Measurements from ENCODE around the gene SEC31A. TPM values are rescaled to one million over a fixed set of nuclear protein-coding genes. Genes with fewer than 3 reads are reported as not detected.
"Not testable (repeated sequence)": the region's sequence is repeated elsewhere in the genome, so short reads cannot be mapped to it uniquely, and the experiment has no call there.

The SEC31A gene, protein sequence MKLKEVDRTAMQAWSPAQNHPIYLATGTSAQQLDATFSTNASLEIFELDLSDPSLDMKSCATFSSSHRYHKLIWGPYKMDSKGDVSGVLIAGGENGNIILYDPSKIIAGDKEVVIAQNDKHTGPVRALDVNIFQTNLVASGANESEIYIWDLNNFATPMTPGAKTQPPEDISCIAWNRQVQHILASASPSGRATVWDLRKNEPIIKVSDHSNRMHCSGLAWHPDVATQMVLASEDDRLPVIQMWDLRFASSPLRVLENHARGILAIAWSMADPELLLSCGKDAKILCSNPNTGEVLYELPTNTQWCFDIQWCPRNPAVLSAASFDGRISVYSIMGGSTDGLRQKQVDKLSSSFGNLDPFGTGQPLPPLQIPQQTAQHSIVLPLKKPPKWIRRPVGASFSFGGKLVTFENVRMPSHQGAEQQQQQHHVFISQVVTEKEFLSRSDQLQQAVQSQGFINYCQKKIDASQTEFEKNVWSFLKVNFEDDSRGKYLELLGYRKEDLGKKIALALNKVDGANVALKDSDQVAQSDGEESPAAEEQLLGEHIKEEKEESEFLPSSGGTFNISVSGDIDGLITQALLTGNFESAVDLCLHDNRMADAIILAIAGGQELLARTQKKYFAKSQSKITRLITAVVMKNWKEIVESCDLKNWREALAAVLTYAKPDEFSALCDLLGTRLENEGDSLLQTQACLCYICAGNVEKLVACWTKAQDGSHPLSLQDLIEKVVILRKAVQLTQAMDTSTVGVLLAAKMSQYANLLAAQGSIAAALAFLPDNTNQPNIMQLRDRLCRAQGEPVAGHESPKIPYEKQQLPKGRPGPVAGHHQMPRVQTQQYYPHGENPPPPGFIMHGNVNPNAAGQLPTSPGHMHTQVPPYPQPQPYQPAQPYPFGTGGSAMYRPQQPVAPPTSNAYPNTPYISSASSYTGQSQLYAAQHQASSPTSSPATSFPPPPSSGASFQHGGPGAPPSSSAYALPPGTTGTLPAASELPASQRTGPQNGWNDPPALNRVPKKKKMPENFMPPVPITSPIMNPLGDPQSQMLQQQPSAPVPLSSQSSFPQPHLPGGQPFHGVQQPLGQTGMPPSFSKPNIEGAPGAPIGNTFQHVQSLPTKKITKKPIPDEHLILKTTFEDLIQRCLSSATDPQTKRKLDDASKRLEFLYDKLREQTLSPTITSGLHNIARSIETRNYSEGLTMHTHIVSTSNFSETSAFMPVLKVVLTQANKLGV
- total RNA-seq: 190 and 250 TPM in 2 replicates

DNA sequence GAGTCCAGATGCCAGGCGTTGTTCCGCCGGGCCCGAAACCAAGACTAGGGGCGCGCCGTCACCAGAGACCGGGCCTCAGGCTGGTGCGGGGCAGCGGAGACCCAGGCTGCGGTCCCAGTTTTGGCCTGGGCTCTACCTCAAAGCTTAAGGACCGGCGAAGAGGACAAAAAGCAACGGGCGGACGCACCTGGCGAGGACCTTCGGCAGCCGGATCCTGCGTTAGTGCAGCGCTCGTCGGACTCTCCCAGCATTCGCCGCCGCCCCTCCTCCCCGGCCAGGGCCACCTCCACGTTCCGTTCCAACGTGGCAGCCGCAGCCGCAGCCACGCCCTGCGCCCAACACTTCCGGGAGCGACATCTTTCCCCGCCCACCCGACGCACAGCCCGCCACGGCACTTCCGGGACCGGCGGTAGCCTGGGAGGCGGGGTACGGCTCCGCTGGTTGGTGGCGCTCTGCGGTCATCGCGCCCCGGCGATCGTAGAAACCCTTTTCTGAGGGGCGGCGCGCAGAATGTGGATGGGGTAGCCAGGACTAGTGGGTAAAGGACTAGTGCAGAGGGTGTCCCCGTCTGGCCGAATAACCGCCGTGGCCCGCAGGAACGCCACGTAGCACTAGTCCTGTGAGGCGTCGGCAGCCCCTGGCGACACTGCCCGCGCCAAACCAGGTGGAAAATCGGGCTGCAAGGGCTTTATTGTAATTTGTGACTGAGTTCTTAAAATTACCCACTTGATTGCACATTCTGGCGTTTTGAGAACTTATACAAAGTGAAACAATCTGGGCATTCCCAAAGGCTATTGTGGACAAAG is at the start of gene SEC31A:
Gene SEC31A, minus strand, starts transcription at position 253 of the 806 bp plus-strand sequence. CDS start 9,217 bp downstream, outside the sequence.
- DNase-seq (ENCODE audit: low read depth in 2 of 2): peak; percentile 87 to 98

DNA sequence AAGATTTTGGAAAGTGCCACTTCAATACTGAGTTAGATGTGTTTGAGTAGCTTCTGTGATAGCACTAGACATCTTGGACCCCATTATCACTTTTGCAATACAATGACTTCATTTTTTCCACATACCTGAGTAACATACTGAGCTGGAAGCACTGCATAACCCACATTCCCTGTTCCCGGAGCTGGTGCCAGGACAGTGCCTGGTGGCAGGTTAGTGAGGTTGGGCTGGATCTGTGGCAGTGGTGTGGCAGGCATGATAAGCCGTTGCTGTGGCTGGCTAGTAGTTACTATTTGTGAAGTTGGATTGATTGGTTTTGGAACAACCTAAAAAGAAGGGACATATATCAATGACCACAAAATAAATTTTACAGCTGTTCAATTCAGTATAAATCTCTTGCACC is 48.5 kb upstream of the SEC31A start:
- no peak for DNase-seq (ENCODE audit: low read depth in 2 of 2)

DNA sequence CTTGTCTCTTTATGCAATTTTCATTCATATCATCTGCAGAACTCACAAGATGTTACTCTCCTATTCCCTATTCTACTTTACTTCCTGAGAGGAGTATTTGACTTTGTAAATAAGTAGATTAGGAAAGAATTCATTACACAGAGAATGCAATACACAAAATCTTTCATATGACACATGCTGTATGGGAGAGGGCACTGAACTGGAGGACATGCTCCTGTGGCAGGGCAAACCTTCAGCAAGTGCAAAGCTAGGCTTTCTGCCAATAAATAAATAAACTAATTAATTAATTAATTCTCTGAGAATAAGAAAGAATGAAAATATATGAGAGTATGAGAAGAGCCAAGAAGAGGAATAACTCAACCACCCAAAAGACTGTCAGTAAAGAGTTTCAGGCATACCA is 43.5 kb upstream of the SEC31A start:
- no peak for DNase-seq (ENCODE audit: low read depth in 2 of 2)

DNA sequence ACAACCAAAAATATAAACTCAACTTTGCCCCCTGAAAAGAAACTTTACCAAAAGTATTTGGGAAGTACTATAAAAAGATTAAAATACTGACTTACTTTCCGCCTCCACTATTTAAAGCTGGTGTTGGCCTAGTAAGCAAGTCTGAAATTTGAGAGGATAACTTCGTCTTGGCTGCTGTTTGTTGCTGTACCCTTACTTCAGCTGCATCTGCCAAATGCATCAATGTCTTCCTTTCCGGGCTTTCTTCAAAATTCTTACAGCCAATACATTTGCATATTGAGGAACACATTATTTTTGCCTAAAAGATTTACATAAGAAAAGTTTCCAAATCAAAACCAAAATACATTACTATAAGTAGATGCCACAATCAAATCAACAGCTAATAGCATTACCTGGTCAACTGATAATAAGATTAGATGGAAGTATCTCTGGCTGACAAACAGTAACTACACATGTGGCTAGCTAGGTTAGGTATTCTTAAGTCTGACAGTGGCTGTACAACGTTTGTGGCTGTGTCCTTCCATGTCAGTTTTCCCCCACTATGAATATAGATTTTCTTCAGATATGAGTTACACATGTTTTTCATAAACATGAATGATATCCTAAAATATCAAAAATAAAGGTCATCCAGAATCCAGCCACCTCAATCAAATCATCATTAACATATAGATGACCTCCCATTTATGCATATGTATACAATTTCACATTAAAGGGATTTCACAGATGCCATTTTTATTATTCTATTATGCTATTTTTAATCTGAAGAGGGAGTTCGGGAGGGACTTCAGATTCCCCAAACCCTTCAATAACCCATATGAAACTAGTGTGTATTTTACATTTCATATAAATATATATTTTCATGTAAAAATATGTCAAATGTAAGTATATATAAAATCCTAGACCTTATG is 40.1 kb upstream of the SEC31A start:
- no peak for DNase-seq (ENCODE audit: low read depth in 2 of 2)

DNA sequence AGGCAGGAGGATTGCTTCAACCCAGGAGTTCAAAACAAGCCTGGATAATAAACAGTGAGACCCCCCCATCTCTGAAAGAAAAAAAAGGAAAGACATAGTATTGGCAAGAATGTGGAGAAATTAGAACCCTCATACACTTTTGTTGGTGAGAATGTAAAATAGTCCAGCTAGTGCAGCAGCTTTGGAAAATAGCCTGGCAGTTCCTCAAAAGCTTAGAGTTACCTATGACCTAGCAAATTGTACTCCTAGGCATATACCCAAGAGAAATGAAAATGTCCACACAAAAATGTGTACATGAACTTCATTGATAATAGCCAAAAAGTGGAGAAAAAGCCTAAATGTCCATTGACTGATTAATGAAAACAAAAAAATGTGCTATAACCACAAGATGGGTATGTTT is 30.8 kb upstream of the SEC31A start:
- DNase-seq (ENCODE audit: low read depth in 2 of 2): no peak

DNA sequence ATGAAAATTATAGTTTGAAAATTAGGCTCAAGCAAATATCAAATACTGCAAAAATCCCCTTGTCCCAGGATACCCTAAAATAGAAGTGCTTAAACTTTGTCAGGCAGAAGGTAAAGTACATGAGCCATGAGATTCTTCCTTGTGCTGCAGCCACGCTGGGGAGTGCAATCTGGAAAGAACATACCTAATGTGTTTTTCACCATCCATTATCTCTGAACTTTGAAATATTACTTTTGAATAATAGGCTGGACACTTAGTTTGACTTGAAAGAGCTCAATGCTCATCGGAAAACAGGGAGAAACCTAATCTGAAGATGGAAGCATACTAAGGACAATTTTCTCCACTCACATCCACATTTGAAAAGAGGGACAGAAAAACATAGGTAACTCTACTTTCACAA is 28.4 kb upstream of the SEC31A start:
- no peak for DNase-seq (ENCODE audit: low read depth in 2 of 2)

DNA sequence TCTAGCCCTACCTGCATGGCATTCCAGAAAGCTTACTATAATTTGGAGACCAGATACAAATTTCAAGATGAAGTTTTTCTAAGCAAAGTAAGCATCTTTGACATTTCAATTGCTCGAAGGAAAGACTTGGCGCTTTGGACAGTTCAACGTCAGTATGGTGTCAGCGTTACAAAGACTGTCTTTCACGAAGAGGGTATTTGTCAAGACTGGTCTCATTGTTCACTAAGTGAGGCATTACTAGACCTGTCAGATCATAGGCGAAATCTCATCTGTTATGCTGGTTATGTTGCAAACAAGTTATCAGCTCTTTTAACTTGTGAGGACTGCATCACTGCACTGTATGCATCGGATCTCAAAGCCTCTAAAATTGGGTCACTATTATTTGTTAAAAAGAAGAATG is 27.1 kb upstream of the SEC31A start:
- no peak for DNase-seq (ENCODE audit: low read depth in 2 of 2)

DNA sequence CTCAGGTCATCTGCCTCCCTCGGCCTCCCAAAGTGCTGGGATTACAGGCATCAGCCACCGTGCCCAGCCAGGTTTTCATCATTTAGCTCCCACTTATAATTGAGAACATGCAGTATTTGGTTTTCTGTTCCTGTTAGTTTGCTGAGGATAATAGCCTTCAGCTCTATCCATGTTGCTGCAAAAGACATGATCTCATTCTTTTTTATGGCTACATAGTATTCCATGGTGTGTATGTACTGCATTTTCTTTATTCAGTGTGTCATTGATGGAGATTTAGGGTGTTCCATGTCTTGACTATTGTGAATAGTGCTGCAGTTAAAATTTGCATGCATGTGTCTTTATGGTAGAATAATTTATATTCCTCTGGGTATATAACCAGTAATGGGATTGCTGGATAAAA is 23.0 kb upstream of the SEC31A start:
- not testable (repeated sequence) for DNase-seq (ENCODE audit: low read depth in 2 of 2)

DNA sequence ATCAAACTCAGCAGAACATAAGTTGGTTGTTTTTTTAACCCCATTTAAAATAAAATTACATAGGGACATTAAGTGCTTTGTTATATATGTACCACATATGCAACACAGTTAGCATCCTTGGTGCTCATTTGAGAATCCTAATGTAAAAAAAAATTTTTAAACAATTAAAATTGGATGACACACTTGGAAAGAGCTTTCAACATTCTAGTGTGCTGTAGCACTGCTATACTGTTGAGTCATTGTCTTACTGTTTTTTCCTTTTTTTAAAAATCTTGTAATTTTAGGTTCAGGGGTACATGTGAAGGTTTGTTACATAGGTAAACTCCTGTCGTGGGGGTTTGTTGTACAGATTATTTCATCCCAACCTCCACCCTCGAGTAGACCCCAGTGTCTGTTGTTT is 22.4 kb upstream of the SEC31A start:
- no peak for DNase-seq (ENCODE audit: low read depth in 2 of 2)

DNA sequence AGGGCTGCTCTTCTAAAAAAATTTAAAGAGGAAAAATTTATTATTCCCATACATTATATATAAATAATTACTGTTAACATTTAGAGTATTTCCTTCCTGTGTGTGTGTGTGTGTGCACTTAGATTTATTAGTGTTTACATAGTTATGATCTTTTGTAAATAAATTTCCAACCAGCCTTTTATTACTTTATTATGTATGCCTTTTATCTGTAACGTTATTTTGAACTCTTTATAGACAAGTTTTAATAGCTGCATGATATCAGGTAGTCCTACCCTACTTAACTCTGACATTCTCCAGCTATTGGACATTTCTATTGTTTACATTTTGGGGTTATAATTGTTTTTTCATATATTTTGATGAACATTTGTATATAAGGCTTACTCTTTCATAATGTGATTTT is 18.4 kb upstream of the SEC31A start:
- DNase-seq (ENCODE audit: low read depth in 2 of 2): no peak

DNA sequence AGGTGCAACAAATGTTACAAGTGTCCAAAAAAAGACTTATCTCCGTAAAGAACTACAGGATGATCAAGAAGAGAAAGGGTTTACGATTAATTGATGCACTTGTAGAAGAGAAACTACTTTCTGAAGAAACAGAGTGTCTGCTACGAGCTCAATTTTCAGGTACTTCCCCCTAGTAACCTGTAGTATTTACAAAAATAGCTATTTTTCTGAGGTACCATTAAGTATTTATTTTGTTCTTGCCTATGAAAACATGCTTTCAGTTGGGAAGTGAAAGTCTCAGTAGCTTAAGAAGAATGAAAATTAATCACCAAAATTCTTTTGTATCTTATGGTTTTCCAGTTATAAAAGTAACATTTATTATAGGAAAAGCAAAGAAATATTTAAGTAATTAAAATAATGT is 15.5 kb upstream of the SEC31A start:
- DNase-seq (ENCODE audit: low read depth in 2 of 2): no peak

DNA sequence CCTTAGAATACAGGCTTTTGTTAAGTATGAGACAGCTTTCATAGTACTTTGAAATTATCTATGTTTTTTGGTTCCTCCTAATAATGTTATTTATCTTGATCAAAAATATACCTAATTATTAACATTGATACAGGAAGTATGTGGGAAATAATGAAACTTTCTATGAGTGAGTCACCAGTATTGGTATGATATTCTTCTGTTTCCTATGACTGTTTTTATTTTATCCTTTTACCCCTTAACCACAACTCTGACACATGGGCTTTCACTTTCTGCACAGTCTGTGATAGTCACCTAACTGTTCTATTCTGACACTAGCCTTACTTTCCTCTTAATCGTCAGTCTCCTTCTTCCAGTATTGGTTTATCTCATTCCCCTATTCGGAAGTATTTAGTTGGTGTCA is 14.3 kb upstream of the SEC31A start:
- DNase-seq (ENCODE audit: low read depth in 2 of 2): peak in 1 of 2 donors; percentile 65

DNA sequence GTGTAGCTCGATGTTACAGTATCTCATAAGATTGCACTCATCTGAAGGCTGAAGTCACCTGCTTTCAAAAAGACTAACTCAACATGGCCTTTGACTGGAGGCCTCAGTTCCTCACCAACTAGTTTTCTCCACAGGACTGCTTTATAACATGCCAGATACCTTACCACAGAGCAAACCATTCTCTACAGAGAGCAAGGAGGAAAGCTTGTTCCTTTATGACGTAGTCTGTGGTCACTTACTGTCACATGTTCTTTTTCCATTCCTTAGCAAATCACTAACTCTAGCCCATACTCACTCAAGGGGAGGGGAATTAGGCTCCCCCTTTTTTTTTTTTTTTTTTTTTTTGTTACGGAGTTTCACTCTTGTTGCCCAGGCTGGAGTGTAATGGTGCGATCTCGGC is 12.8 kb upstream of the SEC31A start:
- no peak for DNase-seq (ENCODE audit: low read depth in 2 of 2)

DNA sequence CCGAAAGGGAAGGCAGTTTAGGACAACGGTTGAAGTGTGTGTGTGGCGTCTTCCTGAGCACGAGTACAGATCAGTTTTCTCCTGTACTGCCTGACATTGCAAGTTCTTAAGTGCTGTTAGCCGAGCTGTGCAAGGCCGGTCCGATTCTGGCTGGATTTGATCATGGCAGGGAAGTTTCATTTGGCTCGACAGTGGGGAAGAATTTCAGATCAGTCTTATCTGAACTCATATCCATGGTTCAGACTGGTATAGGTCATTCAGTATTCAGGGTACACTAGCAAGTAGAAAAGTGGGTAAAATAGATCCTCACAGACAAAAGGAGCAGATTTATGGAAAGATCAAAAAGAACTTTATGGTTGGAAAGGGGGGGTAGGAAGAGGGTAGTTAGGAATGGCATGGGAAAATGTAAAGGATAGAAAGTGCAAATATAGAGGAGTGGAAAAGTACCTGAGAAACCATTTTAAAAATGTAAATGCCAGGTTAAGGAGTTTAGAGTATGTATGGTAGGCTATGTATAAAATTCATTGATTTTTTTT is 10.3 kb upstream of the SEC31A start:
- DNase-seq (ENCODE audit: low read depth in 2 of 2): no peak

DNA sequence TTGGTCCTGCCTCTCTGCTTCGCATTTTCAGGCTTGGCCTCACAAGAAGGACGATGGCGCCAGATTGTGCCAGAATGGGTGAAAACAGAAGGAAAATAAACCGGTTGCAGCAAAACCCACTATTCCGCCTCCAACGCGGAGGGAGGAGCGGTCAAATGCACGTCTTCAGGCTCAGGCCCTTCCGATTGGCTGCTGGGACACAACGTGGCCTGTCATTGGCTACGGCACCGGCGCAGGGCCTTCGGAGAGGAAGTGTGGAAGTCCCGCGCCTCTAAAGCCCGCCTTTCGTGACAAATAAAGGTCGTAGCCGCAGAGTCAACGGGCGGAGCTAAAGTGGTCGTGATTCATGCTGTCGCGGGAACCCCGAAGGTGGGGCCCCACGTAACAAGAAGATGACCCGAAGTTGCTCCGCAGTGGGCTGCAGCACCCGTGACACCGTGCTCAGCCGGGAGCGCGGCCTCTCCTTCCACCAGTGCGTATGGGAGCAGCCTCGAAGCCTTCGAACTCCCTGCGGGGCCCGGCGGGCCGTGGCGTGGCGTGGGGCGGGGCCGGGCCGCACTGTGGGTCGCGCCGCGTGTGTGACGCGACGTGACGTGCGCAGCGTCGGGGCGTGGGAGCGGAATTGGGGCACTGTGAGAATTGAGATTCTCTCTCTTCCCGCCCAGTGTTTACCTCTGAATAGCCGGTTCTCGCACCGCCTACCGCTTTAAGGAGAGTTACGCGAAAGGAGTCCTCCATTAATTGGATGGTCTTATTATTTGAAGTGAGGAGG is 9.6 kb upstream of the SEC31A start, which contains the start of gene THAP9:
Gene THAP9, plus strand, starts transcription at position 325 of the 772 bp plus-strand sequence. Its CDS starts 68 bp downstream, at position 393.
- peak; percentile 99 to 100 for DNase-seq (ENCODE audit: low read depth in 2 of 2)

DNA sequence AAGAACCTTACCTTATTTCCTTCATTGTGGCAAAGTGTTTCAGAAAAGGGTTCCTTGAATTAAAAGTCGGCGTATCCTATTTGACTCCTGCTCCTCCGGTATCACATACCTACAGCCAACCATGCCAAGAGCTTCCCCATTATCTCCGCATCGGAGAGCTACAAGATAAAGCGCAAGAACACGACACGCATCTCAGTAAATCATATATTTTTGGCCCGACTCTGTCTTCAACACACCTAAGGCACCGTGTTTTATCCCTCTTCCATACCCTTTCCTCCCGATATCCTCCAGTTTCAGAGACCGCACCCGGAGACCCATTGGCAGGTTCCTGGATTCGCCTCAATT is 9.1 kb upstream of the SEC31A start:
- no peak for DNase-seq (ENCODE audit: low read depth in 2 of 2)

DNA sequence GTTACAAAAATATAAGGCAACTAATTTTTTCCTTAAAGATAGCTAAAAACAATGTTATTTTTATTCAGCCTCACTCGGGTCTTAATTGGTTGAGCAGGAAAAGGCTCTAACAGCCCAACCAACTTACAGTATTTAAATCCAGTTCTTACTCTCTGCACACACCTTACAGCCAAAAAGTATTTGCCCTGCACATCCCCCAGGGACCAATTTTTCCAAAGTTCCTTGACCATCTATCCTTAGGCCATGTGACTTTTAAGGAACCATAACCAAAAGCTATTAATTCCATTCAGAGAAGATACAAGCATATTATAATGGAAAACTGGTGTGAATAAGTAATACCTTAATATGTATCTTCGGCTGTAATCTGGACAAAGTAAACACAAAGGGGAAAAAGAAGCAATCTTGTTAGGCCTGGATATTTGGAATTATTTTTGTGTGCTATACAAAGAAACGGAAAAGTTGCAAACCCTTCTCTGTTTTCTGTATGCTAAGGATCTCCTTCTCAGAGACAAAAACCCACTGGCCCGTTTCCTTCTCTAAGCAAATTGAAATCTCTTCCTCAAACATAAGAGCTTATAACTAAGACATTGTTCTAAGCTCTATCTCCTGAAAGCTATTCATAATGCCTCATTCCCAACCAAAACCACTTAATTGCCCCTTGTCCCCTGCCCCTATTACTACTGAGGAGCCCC is 8.6 kb upstream of the SEC31A start:
- DNase-seq (ENCODE audit: low read depth in 2 of 2): peak in 1 of 2 donors; percentile 25

Data from dermis microvascular lymphatic vessel endothelial cell (primary cell).